Fibroblast of skin of abdomen (primary cell): ENCODE results near the gene MAP2K1. TPM values are rescaled to one million over a fixed set of nuclear protein-coding genes. Genes with fewer than 3 reads are reported as not detected.
"Not testable (repeated sequence)": the region's sequence is repeated elsewhere in the genome, so short reads cannot be mapped to it uniquely, and the experiment has no call there.

ENCODE experiments used
- DNase-seq: peaks from one replicate; pipeline ENCODE4 v3.0.0-alpha.2; 2013
- polyA plus RNA-seq, 2 experiments: library from polyadenylated mRNA; unstranded; fragments of 120-200 nt; gene quantifications; one replicate each; pipeline ENCODE4 v1.2.1, GENCODE V29; 2013; ENCODE audit not compliant: insufficient read length in 2 of 2

Gene MAP2K1
- 55.2 TPM for polyA plus RNA-seq (2013, experiment 1 of 2; ENCODE audit: insufficient read length)
- 55.9 TPM for polyA plus RNA-seq (2013, experiment 2 of 2; ENCODE audit: insufficient read length)

GRCh38 chr15:66386204-66387123 is at the start of gene MAP2K1:
TSS of gene MAP2K1 (plus strand) at chr15:66386912. CDS start at chr15:66387348, 436 bp downstream.
- DNase-seq = peak; percentile 97

DNA sequence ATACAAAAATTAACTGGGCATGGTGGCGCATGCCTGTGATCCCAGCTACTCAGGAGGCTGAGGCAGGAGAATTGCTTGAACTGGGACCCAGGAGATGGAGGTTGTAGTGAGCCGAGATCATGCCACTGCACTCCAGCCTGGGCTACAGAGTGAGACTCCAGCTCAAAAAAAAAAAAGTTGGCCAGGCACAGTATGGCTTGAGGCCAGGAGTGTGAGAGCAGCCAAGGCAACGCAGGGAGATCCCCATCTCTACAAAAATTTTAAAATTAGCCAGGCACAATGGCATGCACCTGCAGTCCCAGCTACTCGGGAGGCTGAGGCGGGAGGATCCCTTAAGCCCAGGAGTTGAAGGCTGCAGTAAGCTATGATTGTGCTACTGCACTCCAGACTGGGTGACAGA is 38.2 kb upstream of the MAP2K1 start:
- not testable (repeated sequence) for DNase-seq

DNA sequence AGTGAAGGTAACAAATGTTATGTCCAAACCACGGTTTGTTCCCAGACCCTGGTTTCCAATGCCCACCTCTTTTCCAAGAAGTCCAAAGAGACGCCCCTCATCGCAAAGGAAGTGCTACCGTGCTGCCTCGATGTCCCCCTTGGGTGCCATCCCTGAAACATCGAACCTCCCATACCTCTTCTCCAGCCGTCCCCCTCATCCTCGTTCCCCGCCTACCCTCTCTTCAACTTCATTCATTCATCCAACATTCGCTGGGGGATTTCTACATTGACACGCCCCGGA is 30.7 kb upstream of the MAP2K1 start:
- no peak for DNase-seq

DNA sequence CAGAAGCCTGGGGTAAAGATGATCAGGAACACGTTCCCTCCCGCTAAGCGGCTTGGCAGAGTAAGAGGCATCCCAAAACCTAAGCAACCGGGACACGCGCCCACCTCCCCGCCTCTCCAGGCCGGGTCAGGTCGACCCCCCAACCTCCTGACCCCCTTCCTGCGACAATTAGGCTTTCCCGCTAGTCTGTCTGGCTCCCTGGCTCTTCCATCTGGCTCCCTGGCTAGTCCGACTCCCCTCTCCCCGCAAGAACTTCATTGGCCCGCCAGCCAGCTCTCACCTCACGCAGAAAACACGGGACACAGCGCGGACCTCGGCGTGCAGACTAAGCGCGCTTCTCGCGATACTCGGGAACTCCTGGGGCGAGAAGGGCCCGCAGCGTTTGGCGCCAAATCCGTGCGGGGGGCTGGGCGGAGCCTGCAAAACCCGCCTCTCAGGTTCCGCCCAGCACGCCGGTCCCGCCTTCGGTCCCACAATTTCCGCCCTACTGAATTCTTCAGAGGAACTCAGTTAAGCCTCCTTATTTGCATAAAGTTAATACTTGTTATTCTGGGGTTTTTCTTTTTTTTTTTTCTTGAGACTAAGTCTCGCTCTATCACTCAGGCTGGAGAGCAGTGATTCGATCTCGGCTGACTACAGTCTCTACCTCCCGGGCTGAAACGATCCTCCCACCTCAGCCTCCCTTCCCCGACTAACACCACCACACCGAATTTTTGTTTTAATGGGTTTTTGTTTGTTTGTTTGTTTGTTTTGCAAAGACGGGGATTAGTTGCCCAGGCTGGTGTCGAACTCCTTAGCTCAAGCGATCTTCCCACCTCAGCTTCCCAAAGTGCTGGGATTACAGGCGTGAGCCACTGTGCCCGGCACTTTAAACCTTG is 30.1 kb upstream of the MAP2K1 start, which contains the start of gene TIPIN:
Gene TIPIN (minus strand): TSS at position 327 of the 878 bp plus-strand sequence. CDS start 3,738 bp downstream, outside the sequence.
- DNase-seq = peak; percentile 97

GRCh38 chr15:66359740-66360139 is 27.0 kb upstream of the MAP2K1 start:
- DNase-seq = no peak

DNA sequence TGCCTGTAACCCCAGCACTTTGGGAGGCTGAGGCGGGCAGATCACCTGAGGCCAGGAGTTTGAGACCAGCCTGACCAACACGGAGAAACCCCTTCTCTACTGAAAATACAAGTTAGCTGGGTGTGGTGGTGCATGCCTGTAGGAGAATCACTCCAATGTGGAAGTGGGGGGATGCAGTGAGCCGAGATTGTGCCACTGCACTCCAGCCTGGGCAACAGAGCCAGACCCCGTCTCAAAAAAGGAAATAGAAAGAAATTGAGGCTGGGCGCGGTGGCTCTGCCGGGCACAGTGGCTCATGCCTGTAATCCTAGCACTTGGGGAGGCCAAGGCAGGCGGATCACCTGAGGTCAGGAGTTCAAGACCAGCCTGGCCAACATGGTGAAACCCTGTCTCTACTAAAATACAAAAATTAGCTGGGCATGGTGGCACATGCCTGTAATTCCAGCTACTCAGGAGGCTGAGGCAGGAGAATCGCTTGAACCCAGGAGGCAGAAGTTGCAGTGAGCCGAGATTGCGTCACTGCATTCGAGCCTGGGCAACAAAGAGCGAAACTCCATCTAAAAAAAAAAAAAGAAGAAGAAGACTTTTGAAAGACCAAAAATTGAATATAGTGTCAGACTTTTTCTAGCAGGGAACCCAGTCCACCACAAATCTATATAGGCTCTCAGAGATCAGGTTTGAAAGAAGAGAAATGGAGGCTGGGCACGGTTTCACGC is 24.8 kb upstream of the MAP2K1 start:
- not testable (repeated sequence) for DNase-seq

DNA sequence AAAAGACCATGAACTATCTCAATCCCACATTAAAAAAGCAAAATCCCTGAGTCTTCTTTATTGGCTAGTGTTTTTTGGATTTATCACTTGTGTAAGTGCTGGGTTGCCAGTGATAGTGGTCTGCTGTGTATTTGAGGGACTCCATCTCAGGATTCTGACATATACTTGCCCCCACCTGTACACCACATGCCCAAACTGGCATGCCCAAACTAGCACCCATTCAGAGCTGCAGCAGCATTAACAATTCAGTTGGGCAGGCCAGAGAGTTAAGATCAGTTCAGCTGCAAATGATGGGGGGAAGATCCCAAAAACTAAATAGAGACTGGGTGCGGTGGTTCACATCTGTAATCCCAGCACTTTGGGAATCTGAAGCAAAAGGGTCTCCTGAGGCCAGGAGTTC is 23.9 kb upstream of the MAP2K1 start:
- no peak for DNase-seq

- DNase-seq = no peak
Measured at GRCh38 chr15:66364944-66365528, 21.7 kb upstream of the MAP2K1 start.

DNA sequence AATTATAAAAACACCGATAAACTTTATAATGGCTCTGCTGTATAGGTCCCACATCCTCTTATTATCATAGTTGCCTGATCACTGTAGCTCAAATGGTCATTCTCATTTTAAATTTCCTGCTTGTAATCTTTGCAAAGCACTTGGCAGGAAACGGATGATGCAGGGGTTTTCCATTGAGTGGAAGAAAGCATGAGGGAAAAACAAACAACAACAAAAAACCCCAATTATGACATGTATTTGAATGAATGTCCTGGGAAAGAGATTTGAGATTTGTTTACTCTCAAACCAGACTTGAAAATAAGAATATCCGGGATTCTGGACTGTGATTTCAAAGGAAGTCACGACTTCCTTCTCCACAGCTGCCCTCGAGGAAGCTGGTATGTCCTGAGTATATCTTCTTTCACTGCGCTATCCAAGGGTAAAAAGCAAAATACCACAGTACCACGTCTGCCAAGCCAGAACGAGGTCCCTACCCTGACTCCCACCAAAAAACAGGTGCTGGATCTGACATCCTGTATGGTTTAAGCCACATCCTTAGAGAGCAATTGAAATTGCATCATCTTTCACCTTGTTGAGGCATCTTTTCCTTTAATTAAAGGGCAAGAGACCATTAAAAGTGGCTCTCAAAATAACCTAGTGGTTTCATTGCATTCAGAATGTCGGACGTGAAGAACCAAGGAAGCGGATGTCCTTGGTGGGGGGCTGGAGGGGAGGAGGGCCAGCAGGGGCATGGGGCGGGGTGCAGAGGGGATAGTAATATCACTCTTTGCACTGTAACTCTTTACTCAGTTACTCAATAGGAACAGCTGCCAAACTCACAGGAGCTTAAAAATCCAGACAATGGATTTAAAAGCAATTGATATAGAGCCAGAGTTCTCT is 16.7 kb upstream of the MAP2K1 start:
- peak; percentile 4 for DNase-seq

DNA sequence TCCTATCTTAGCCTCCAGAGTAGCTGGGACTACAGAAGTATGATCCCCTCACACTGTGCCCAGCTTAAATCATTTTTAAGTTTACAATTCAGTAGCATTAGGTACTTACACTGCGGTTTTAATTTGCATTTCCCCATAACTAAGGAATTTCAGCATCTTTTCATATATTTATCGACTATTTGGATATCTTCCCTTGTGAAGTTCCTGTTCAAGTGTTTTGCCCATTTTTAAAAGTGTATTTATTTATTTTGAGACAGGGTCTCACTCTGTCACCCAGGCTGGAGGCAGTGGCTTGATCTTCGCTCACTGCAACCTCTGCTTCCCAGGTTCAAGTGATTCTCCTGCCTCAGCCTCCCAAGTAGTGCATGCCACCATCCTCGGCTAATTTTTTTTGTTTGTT is 12.5 kb upstream of the MAP2K1 start:
- no peak for DNase-seq

- DNase-seq = no peak
Measured at GRCh38 chr15:66378814-66379430, 7.8 kb upstream of the MAP2K1 start.

DNA sequence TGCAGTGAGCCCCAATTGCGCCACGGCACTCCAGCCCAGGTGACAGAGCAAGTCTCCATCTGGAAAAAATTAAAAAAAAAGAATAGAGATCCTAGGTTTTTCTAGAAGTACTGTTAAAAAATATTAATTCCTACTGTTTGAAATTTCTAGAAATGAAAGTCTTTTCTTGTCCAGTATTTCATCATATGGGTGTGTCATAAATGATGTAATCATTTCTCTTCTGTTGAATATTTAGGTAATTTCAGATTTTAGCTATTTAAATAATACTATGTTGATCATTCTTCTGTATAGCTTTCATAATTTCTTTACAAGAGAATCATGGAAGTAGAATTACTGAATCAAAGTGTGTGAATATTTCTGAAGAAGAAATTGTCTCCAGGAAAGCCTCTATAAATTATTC is 5.3 kb upstream of the MAP2K1 start:
- not testable (repeated sequence) for DNase-seq

DNA sequence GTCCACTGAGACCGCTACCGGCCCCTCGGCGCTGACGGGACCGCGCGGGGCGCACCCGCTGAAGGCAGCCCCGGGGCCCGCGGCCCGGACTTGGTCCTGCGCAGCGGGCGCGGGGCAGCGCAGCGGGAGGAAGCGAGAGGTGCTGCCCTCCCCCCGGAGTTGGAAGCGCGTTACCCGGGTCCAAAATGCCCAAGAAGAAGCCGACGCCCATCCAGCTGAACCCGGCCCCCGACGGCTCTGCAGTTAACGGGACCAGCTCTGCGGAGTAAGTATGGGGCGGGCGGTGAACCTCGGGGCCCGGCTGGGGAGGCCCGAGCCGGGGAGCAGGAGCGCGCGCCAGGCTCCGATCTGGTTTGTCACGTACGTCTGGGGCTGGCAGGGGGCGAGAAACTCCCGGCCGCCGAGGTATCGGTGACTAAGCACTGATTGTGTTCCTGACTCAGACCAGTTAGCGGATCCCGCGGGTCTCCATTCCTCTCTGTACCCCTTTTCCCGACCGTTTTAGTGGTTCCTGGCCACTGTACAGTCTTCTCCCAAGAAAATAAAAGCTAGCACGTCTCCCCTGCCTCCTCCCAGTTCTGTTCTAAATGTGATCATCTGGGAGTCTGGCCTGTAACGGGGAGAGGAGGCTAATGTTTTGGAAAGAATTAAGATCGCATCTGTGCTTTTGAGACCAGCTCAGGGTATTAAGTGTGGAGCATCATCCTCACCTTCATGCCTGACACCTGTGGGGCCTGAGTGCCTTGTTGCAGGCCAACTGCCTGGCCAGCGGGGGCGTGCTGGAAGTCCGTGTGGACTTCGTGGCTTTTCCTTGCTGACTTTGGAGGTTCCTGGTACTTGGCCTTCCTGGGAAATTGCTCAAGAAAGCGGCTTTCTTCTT is 691 bp downstream of the MAP2K1 start:
- peak; percentile 72 for DNase-seq

- DNase-seq = no peak
Measured at GRCh38 chr15:66388043-66388363, 1.3 kb downstream of the MAP2K1 start.

GRCh38 chr15:66388576-66388975 is 1.9 kb downstream of the MAP2K1 start:
- no peak for DNase-seq

GRCh38 chr15:66389098-66389858 is 2.6 kb downstream of the MAP2K1 start:
- no peak for DNase-seq

DNA sequence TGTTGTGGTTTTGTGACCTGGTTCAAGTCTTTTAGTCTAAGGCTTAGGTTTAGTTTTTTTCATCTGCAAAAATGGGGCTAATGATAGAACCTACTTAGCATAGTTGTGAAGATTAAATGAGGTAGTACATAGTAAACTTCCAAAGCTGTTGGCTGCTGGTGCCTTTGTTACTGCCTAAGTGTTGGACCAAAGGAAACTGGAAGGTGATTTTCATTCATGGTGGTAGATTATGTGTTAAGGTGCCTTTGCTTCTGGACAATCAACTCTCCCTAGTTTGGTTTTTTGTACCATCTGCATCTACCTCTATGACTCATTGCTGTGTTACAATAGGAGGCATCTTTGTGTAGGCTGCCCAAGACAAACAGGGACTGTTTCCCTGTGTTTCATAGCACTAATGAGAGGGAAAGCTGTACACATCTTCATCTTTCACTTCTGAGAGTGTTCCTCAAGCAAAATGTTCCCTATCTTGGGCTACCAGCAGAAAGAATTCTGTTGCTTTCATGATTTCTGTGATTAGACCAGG is 3.2 kb downstream of the MAP2K1 start:
- DNase-seq = no peak

DNA sequence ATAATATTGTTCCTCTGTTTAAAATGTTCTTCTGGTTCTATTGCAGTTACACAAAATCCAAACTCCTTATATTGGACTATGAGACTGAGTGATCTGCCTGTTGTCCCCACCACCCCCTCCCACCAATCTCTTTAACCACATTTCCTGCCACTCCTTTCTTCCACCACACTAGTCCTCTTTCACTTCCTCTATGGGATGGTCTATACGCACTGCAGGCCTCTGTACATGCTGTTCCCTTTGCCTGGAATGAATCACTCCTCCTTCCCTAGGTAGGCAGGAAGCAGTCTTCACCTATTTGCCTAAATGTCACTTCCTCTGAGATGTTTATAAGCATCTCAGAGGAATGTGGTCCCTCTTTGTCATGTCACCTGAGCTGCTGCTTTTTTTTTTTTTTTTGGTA is 4.0 kb downstream of the MAP2K1 start:
- DNase-seq = no peak

GRCh38 chr15:66393037-66393436 is 6.3 kb downstream of the MAP2K1 start:
- DNase-seq = not testable (repeated sequence)
